ENCODE measurements around the gene FN1. TPM values are rescaled to one million over a fixed set of nuclear protein-coding genes. Genes with fewer than 3 reads are reported as not detected.

FN1 gene
- total and polyA plus RNA-seq, 2 donors (not counting 3 experiments of a cell fraction or from before 2014, with no cell fraction given) = 3,221 to 3,740 TPM

- no peak overlapping the region for H3K4me3 ChIP-seq (replicated peaks in 1 of 3; ENCODE audit: insufficient read depth in 1 of 3, low read depth in 1 of 3, low read length in 3 of 3)
- ChIA-PET CTCF (no interaction called here), POLR2A (no interaction called here)
- no peak for TF ChIP-seq GATA2 (IDR thresholded peaks at IDR 0.05; ENCODE audit: insufficient read depth, insufficient read length, low read depth, low read length)
- no peak for TF ChIP-seq MYC (IDR thresholded peaks at IDR 0.05; ENCODE audit: low read depth, low read length)
- no peak for TF ChIP-seq JUN (IDR thresholded peaks at IDR 0.05; ENCODE audit: borderline replicate concordance, insufficient read depth, insufficient read length, low read depth)
- TF ChIP-seq POLR2AphosphoS5 (IDR thresholded peaks at IDR 0.05; ENCODE audit: insufficient read depth, low read depth, low read length) = no peak
- no peak for TF ChIP-seq MAX (IDR thresholded peaks at IDR 0.05; ENCODE audit: insufficient read depth, insufficient read length)
- no peak for TF ChIP-seq FOS (IDR thresholded peaks at IDR 0.05; ENCODE audit: borderline replicate concordance, insufficient read depth, low read length)
- TF ChIP-seq EZH2 (IDR thresholded peaks at IDR 0.05; ENCODE audit: borderline replicate concordance, low read depth, low read length, severe bottlenecking) = no peak
- no peak for TF ChIP-seq CTCF (IDR thresholded peaks at IDR 0.05; ENCODE audit: extremely low read depth in 1 of 2, insufficient read depth in 1 of 2, low read depth in 1 of 2, low read length in 2 of 2)
- TF ChIP-seq POLR2A (IDR thresholded peaks at IDR 0.05; ENCODE audit: low read depth, low read length) = no peak
- DNase-seq (ENCODE audit: low read depth, low spot score) = no peak
- no peaks in the 10 kb centered on the region for H3K27me3 ChIP-seq (ENCODE audit: control insufficient read depth in 2 of 2, insufficient read depth in 2 of 2, low read length in 2 of 2)
- intact Hi-C loops (cut with micrococcal nuclease) (no loop called here), dilution Hi-C loops (cut with MboI; ENCODE audit: extremely low pct_ligation_motif_present, low sequenced_read_pairs) (no loop called here)
- FAIRE-seq = no peak
- no peaks in the 10 kb centered on the region for H3K9me3 ChIP-seq (replicated peaks; ENCODE audit: control insufficient read depth, insufficient read depth, low read length)
- H4K20me1 ChIP-seq (replicated peaks; ENCODE audit: control insufficient read depth, extremely low read depth, insufficient read depth, low read length) = no peaks in the 10 kb centered on the region
- peaks cover 2% of the 10 kb centered on the region for H3K79me2 ChIP-seq (ENCODE audit: control insufficient read depth, insufficient read depth, low read length)
- no peak overlapping the region for H3K9ac ChIP-seq (replicated peaks; ENCODE audit: extremely low read depth, insufficient read depth, low read length)
- H2AFZ ChIP-seq (ENCODE audit: low read depth, low read length) = no peak overlapping the region
- H3K27ac ChIP-seq (ENCODE audit: insufficient read depth, low read depth, low read length) = no peak overlapping the region
- H3K9me1 ChIP-seq (replicated peaks; ENCODE audit: control insufficient read depth, extremely low read depth, insufficient read depth, low read length) = no peaks in the 10 kb centered on the region
- peaks cover 54 to 82% of the 10 kb centered on the region in 2 experiments for H3K36me3 ChIP-seq (ENCODE audit: control insufficient read depth in 2 of 2, extremely low read depth in 1 of 2, insufficient read depth in 2 of 2, low read length in 2 of 2)
- H3K4me2 ChIP-seq (ENCODE audit: insufficient read depth, low read length) = no peak overlapping the region
- no peaks in the 10 kb centered on the region for H3K4me1 ChIP-seq (ENCODE audit: control insufficient read depth, extremely low read depth, insufficient read depth, low read length)
- BruUV-seq (replicated peaks) = no TSS peak
Measured at GRCh38 chr2:215366440-215367032, 69.3 kb downstream of the FN1 start.

Measured in endothelial cell of umbilical vein (primary cell).